GM19193 (cell line): ENCODE measurements around the gene RAD51B.

ENCODE experiments used
- POLR2A ChIP-seq: IDR thresholded peaks from 4 replicates; pipeline ENCODE4 v1.6.1; 2011; ENCODE audit not compliant: insufficient read depth, insufficient read length; ENCODE audit errors: extremely low read depth

The RAD51B gene

GRCh38 chr14:68701001-68701741 lies 881.6 kb downstream of the RAD51B start:
- TF ChIP-seq POLR2A: no peak

GRCh38 chr14:68702135-68702534 lies 882.6 kb downstream of the RAD51B start:
- TF ChIP-seq POLR2A: no peak

GRCh38 chr14:68702578-68702977 lies 883.0 kb downstream of the RAD51B start:
- TF ChIP-seq POLR2A: no peak

- no peak for TF ChIP-seq POLR2A
Observed at GRCh38 chr14:68703093-68703492, 883.5 kb downstream of the RAD51B start.

GRCh38 chr14:68704736-68705720 lies 885.4 kb downstream of the RAD51B start:
- no peak for TF ChIP-seq POLR2A

- TF ChIP-seq POLR2A: no peak
Observed at GRCh38 chr14:68705741-68706283, 886.2 kb downstream of the RAD51B start.

- TF ChIP-seq POLR2A: no peak
Observed at GRCh38 chr14:68707482-68707881, 887.9 kb downstream of the RAD51B start.

- no peak for TF ChIP-seq POLR2A
Observed at GRCh38 chr14:68708343-68708742, 888.8 kb downstream of the RAD51B start.

GRCh38 chr14:68709007-68709406 lies 889.4 kb downstream of the RAD51B start:
- no peak for TF ChIP-seq POLR2A

GRCh38 chr14:68710776-68711175 lies 891.2 kb downstream of the RAD51B start:
- no peak for TF ChIP-seq POLR2A

GRCh38 chr14:68711561-68712309 lies 892.2 kb downstream of the RAD51B start:
- TF ChIP-seq POLR2A: no peak

- TF ChIP-seq POLR2A: no peak
Observed at GRCh38 chr14:68712703-68713370, 893.3 kb downstream of the RAD51B start.

- TF ChIP-seq POLR2A: no peak
Observed at GRCh38 chr14:68713782-68714181, 894.2 kb downstream of the RAD51B start.

- no peak for TF ChIP-seq POLR2A
Observed at GRCh38 chr14:68714991-68715924, 895.7 kb downstream of the RAD51B start.

GRCh38 chr14:68716698-68717097 lies 897.1 kb downstream of the RAD51B start:
- TF ChIP-seq POLR2A: no peak
